ENCODE measurements around the gene NETO1.

- TF ChIP-seq, protein P1, sequence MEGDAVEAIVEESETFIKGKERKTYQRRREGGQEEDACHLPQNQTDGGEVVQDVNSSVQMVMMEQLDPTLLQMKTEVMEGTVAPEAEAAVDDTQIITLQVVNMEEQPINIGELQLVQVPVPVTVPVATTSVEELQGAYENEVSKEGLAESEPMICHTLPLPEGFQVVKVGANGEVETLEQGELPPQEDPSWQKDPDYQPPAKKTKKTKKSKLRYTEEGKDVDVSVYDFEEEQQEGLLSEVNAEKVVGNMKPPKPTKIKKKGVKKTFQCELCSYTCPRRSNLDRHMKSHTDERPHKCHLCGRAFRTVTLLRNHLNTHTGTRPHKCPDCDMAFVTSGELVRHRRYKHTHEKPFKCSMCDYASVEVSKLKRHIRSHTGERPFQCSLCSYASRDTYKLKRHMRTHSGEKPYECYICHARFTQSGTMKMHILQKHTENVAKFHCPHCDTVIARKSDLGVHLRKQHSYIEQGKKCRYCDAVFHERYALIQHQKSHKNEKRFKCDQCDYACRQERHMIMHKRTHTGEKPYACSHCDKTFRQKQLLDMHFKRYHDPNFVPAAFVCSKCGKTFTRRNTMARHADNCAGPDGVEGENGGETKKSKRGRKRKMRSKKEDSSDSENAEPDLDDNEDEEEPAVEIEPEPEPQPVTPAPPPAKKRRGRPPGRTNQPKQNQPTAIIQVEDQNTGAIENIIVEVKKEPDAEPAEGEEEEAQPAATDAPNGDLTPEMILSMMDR (IDR thresholded peaks at IDR 0.05): no peak
- TF ChIP-seq POLR2A (IDR thresholded peaks at IDR 0.05): no peak
These were observed at the start of gene NETO1 for GRCh38 chr18:72867746-72868584.

All from uterus (tissue), 2 donors.